ENCODE data around the gene UBE2H. TPM values are rescaled to one million over a fixed set of nuclear protein-coding genes. Genes with fewer than 3 reads are reported as not detected.

UBE2H gene
- total RNA-seq, 4 donors from 2014 or later, result 68.3 to 123 (median 91.4) TPM

DNA sequence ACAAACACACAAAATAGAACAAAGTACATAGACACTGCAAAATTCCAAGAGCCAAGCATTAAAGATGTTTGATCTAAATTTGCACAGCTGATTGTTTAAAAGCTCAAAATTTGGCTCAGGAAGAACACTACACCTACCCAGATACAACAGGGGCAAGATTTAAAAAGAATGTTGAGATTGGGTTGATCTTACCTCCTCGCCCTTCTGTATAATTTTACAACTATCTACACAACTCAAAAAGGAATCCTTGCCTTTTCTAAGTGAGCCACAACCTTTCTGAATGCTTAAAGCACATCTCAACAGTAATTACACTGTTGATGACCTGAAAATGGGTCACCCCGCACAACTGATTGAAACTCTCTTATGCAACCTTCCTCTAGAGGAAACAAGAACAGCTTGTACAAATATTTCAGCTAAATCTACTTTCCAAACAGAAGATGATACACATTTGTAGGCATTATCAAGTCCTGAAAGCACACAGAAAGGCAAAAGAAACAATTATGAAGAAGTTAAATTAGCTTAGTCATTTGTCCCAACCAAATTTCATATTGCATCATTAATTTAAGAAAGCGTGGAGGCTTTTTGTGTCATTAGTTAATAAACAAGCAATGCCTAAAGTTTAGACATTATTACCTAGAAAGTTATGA, 75.5 kb downstream of the UBE2H start:
- WGBS, result 71% methylated on average over 3 of the region's 3 CpGs
- intact Hi-C loops (cut with DNase I), result no loop called here
- H3K27ac ChIP-seq (replicated peaks in 1 of 4), result peak overlapping the region; percentile 25 to 58 (median 42)
- no peaks in the 10 kb centered on the region for H3K27me3 ChIP-seq
- no peak for TF ChIP-seq EP300 (IDR thresholded peaks at IDR 0.05)
- TF ChIP-seq POLR2A (IDR thresholded peaks at IDR 0.05; ENCODE audit: low read depth), result no peak
- TF ChIP-seq POLR2AphosphoS5 (IDR thresholded peaks at IDR 0.05), result peak in 1 of 2 donors; percentile 66
- TF ChIP-seq, protein P1, sequence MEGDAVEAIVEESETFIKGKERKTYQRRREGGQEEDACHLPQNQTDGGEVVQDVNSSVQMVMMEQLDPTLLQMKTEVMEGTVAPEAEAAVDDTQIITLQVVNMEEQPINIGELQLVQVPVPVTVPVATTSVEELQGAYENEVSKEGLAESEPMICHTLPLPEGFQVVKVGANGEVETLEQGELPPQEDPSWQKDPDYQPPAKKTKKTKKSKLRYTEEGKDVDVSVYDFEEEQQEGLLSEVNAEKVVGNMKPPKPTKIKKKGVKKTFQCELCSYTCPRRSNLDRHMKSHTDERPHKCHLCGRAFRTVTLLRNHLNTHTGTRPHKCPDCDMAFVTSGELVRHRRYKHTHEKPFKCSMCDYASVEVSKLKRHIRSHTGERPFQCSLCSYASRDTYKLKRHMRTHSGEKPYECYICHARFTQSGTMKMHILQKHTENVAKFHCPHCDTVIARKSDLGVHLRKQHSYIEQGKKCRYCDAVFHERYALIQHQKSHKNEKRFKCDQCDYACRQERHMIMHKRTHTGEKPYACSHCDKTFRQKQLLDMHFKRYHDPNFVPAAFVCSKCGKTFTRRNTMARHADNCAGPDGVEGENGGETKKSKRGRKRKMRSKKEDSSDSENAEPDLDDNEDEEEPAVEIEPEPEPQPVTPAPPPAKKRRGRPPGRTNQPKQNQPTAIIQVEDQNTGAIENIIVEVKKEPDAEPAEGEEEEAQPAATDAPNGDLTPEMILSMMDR (IDR thresholded peaks at IDR 0.05), result no peak
- no peaks in the 10 kb centered on the region for H3K9me3 ChIP-seq
- peaks cover 35 to 57% (median 44%) of the 10 kb centered on the region in 4 donors for H3K4me1 ChIP-seq
- no peak overlapping the region for H3K4me3 ChIP-seq
- DNase-seq (ENCODE audit: extremely low spot score), result no peak
- H3K36me3 ChIP-seq, result peaks cover 0 to 22% (median 2%) of the 10 kb centered on the region in 4 donors

GRCh38 chr7:129875745-129876411, 76.9 kb downstream of the UBE2H start:
- H3K4me1 ChIP-seq, result peaks cover 44 to 52% (median 51%) of the 10 kb centered on the region in 4 donors
- H3K4me3 ChIP-seq, result peak overlapping the region in 3 of 4 donors; percentile 18 to 30 (median 21)
- TF ChIP-seq POLR2AphosphoS5 (IDR thresholded peaks at IDR 0.05) (peak in 1 of 2 donors; percentile 39), POLR2A (IDR thresholded peaks at IDR 0.05; ENCODE audit: low read depth) (no peak), EP300 (IDR thresholded peaks at IDR 0.05) (no peak)
- TF ChIP-seq, protein P1 (IDR thresholded peaks at IDR 0.05), result no peak
- H3K36me3 ChIP-seq, result peaks cover 0 to 30% (median 2%) of the 10 kb centered on the region in 4 donors
- no peaks in the 10 kb centered on the region for H3K9me3 ChIP-seq
- no peaks in the 10 kb centered on the region for H3K27me3 ChIP-seq
- peak overlapping the region; percentile 47 to 66 (median 56) for H3K27ac ChIP-seq (replicated peaks in 1 of 4)
- no peak for DNase-seq (ENCODE audit: extremely low spot score)
- 40% methylated on average over 5 of the region's 5 CpGs for WGBS
- intact Hi-C loops (cut with DNase I), result no loop called here

DNA sequence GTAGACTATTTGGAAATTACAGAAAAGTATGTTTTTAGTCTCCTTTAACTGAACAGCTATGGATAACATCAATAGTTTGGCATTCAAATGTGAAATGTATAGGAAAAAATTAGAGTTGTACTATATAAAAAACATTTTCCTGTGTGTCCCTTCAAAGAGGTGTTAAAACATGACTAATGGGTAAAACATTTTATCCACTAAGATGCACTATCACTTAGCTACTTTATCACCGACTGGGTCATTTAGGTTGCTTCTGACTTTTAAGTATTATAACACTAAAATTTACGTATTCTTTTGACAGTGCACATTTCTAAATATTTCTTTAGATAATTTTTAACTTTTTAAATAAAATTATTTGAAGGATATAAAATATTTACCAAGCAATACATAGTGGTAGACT, 77.6 kb downstream of the UBE2H start:
- TF ChIP-seq, protein P1 (IDR thresholded peaks at IDR 0.05), result no peak
- no peak for TF ChIP-seq POLR2A (IDR thresholded peaks at IDR 0.05; ENCODE audit: low read depth)
- TF ChIP-seq EP300 (IDR thresholded peaks at IDR 0.05), result no peak
- no peak for TF ChIP-seq POLR2AphosphoS5 (IDR thresholded peaks at IDR 0.05)
- DNase-seq (ENCODE audit: extremely low spot score), result no peak
- Histone ChIP-seq H3K4me1 (peaks cover 44 to 58% (median 50%) of the 10 kb centered on the region in 4 donors), H3K36me3 (peaks cover 0 to 23% (median 2%) of the 10 kb centered on the region in 4 donors), H3K9me3 (no peaks in the 10 kb centered on the region), H3K27ac (replicated peaks in 1 of 4) (peak overlapping the region; percentile 47 to 66 (median 56)), H3K27me3 (no peaks in the 10 kb centered on the region), H3K4me3 (peak overlapping the region in 1 of 4 donors; percentile 18)
- intact Hi-C loops (cut with DNase I), result no loop called here
- WGBS, result 68% methylated on average over 2 of the region's 2 CpGs

DNA sequence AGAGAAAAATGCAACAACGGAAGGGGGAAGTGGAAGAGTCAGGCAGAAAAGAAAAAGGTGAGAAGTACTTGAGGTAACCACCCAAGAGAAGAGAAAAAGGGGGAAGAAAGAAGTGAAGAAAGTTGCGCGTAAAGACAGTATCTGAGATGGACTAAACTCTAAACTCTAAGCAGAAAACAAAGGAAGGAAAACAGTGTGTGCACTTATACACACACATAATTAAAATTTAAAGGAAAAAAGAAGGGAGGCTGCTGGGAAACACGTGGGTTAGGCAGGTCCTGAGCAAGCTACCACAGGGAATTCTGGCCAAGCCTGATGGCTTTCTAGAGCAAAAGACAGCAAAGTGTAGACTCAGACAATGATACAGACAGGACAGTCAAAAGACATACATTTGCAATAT, 78.0 kb downstream of the UBE2H start:
- intact Hi-C loops (cut with DNase I), result no loop called here
- H3K4me1 ChIP-seq, result peaks cover 44 to 62% (median 51%) of the 10 kb centered on the region in 4 donors
- DNase-seq (ENCODE audit: extremely low spot score), result no peak
- no peaks in the 10 kb centered on the region for H3K9me3 ChIP-seq
- no peak overlapping the region for H3K4me3 ChIP-seq
- 78% methylated on average over 4 of the region's 4 CpGs for WGBS
- TF ChIP-seq EP300 (IDR thresholded peaks at IDR 0.05), result no peak
- no peak for TF ChIP-seq POLR2AphosphoS5 (IDR thresholded peaks at IDR 0.05)
- no peak for TF ChIP-seq POLR2A (IDR thresholded peaks at IDR 0.05; ENCODE audit: low read depth)
- TF ChIP-seq, protein P1 (IDR thresholded peaks at IDR 0.05), result no peak
- H3K36me3 ChIP-seq, result peaks cover 0 to 23% (median 2%) of the 10 kb centered on the region in 4 donors
- peak overlapping the region in 1 of 4 donors; percentile 9 for H3K27ac ChIP-seq (replicated peaks in 1 of 4)
- no peaks in the 10 kb centered on the region for H3K27me3 ChIP-seq
